SK-N-SH (cell line): ENCODE results near the gene EPO. TPM values are rescaled to one million over a fixed set of nuclear protein-coding genes. Genes with fewer than 3 reads are reported as not detected.

Experiments used
- CTCF ChIA-PET: fragments of 300-600, 350-600 bp; formaldehyde crosslinking; extraction: SDS; loops from one replicate; lab custom pipeline; 2021; lab: Yijun Ruan, JAX
- POLR2A ChIA-PET: fragments of 350-600 bp; sonication (Branson Sonifier 250); formaldehyde crosslinking; extraction: SDS; loops from one replicate; lab custom pipeline; 2020; ENCODE audit warnings: antibody characterized with exemption, inconsistent platforms; lab: Yijun Ruan, JAX
- DNase-seq: peaks from one replicate; pipeline ENCODE4 v3.0.0; 2012
- H2AFZ ChIP-seq: fragments of 200-600 bp; sonication (generic); 2 replicates; pipeline ENCODE4 v1.8.1; 2016; ENCODE audit warnings: antibody characterized with exemption, mild to moderate bottlenecking, low read depth
- H3F3A ChIP-seq: fragments of 200-600 bp; sonication (generic); replicated peaks from 2 replicates; pipeline ENCODE3; 2016; ENCODE audit warnings: antibody characterized with exemption, mild to moderate bottlenecking; ENCODE audit not compliant: insufficient read depth
- H3K27ac ChIP-seq, 2 experiments: fragments of 200-500 bp in 1 of 2; fragments of 200-600 bp in 1 of 2; sonication (Bioruptor generic) in 1 of 2; sonication (generic), shearing (Covaris generic) in 1 of 2; 2 replicates each; pipeline versions ENCODE4 v1.5.1 to v1.6.1; 2014 to 2016; ENCODE audit warnings: low read depth in 2 of 2, inconsistent platforms in 1 of 2, low read length in 1 of 2, mild to moderate bottlenecking in 1 of 2, mixed read lengths in 1 of 2
- H3K27me3 ChIP-seq: fragments of 200-600 bp; sonication (generic), shearing (Covaris generic); 2 replicates; pipeline ENCODE4 v1.6.1; 2016; ENCODE audit warnings: mixed run types; ENCODE audit not compliant: insufficient read depth
- H3K36me3 ChIP-seq, 2 experiments: fragments of 200-500 bp in 1 of 2; fragments of 200-600 bp in 1 of 2; sonication (Bioruptor generic) in 1 of 2; sonication (generic) in 1 of 2; replicated peaks in 1 of 2; 2 replicates each; pipeline versions ENCODE3 to v1.5.1; 2014 to 2016; ENCODE audit warnings: low read length in 1 of 2, mild to moderate bottlenecking in 1 of 2; ENCODE audit not compliant: insufficient read depth in 2 of 2, control insufficient read depth in 1 of 2
- H3K4me1 ChIP-seq, 2 experiments: fragments of 200-500 bp in 1 of 2; fragments of 200-600 bp in 1 of 2; sonication (Bioruptor generic) in 1 of 2; sonication (generic), shearing (Covaris generic) in 1 of 2; 2 replicates each; pipeline versions ENCODE4 v1.5.1 to v1.6.1; 2014 to 2016; ENCODE audit warnings: low read depth in 1 of 2, low read length in 1 of 2, mixed run types in 1 of 2; ENCODE audit not compliant: insufficient read depth in 2 of 2, control insufficient read depth in 1 of 2
- H3K4me2 ChIP-seq: fragments of 200-600 bp; sonication (generic), shearing (Covaris generic); 2 replicates; pipeline ENCODE4 v1.6.1; 2017; ENCODE audit warnings: mixed run types
- H3K4me3 ChIP-seq, 2 experiments: fragments of 200-500 bp in 1 of 2; fragments of 200-600 bp in 1 of 2; sonication (Bioruptor generic) in 1 of 2; sonication (generic), shearing (Covaris generic) in 1 of 2; 2 replicates each; pipeline versions ENCODE4 v1.5.1 to v1.8.1; 2014 to 2016; ENCODE audit warnings: low read depth in 2 of 2, inconsistent platforms in 1 of 2, low read length in 1 of 2, mild to moderate bottlenecking in 1 of 2, mixed read lengths in 1 of 2, moderate library complexity in 1 of 2
- H3K79me2 ChIP-seq: fragments of 200-600 bp; sonication (generic); 2 replicates; pipeline ENCODE4 v1.8.1; 2017; ENCODE audit warnings: mild to moderate bottlenecking; ENCODE audit not compliant: insufficient read depth
- H3K9ac ChIP-seq: fragments of 200-600 bp; sonication (generic); 2 replicates; pipeline ENCODE4 v1.6.1; 2017; ENCODE audit warnings: mixed run types
- H3K9me2 ChIP-seq: fragments of 200-600 bp; sonication (generic); 2 replicates; pipeline ENCODE4 v1.6.1; 2017; ENCODE audit warnings: mixed run types
- H3K9me3 ChIP-seq: fragments of 200-600 bp; sonication (generic); 2 replicates; pipeline ENCODE4 v1.6.1; 2017; ENCODE audit warnings: mixed run types, mild to moderate bottlenecking, moderate library complexity
- H4K20me1 ChIP-seq: fragments of 200-600 bp; sonication (generic); 2 replicates; pipeline ENCODE4 v1.6.1; 2017; ENCODE audit warnings: mild to moderate bottlenecking, mixed run types; ENCODE audit not compliant: insufficient read depth
- CHD2 ChIP-seq: fragments of 150-350 bp; IDR thresholded peaks from 2 replicates; pipeline ENCODE4 v1.6.1; 2018; ENCODE audit warnings: low read length; ENCODE audit not compliant: partially characterized antibody
- EP300 ChIP-seq, 2 experiments: IDR thresholded peaks; 2 replicates each; pipeline versions ENCODE4 v1.4.0 to v1.6.1; 2012; ENCODE audit warnings: borderline replicate concordance in 1 of 2, low read depth in 1 of 2, low read length in 1 of 2
- EZH2phosphoT487 ChIP-seq: fragments of 200-600 bp; sonication (generic); IDR thresholded peaks from 2 replicates; pipeline ENCODE4 v1.6.1; 2017; ENCODE audit warnings: low read depth, mixed run types, mild to moderate bottlenecking, antibody characterized with exemption, moderate library complexity, borderline replicate concordance
- FOSL2 ChIP-seq: IDR thresholded peaks from 2 replicates; pipeline ENCODE4 v1.4.0; 2012; ENCODE audit warnings: low read depth, mild to moderate bottlenecking, moderate library complexity, borderline replicate concordance
- GABPA ChIP-seq: IDR thresholded peaks from 2 replicates; pipeline ENCODE4 v1.4.0; 2012; ENCODE audit warnings: low read depth, mild to moderate bottlenecking
- GATA2 ChIP-seq: sonication (generic); formaldehyde crosslinking; IDR thresholded peaks from 2 replicates; pipeline ENCODE4 v1.5.0; 2020; ENCODE audit warnings: mild to moderate bottlenecking, missing genetic modification reagents
- JUND ChIP-seq: IDR thresholded peaks from 2 replicates; pipeline ENCODE4 v1.4.0; 2012
- MEF2A ChIP-seq: IDR thresholded peaks from 2 replicates; pipeline ENCODE4 v1.4.0; 2012; ENCODE audit warnings: low read depth, borderline replicate concordance
- NFIC ChIP-seq: IDR thresholded peaks from 2 replicates; pipeline ENCODE4 v1.4.0; 2012; ENCODE audit warnings: borderline replicate concordance
- POLR2AphosphoS5 ChIP-seq: IDR thresholded peaks from 2 replicates; pipeline ENCODE4 v1.6.1; 2012; ENCODE audit warnings: low read depth, low read length
- REST ChIP-seq: IDR thresholded peaks from 2 replicates; pipeline ENCODE4 v1.6.1; 2012; ENCODE audit warnings: mild to moderate bottlenecking, low read depth, low read length, moderate library complexity
- RFX5 ChIP-seq: IDR thresholded peaks from 2 replicates; pipeline ENCODE4 v1.6.1; 2012; ENCODE audit warnings: mild to moderate bottlenecking, improper control_type of control experiment, low read length
- RXRA ChIP-seq: IDR thresholded peaks from 2 replicates; pipeline ENCODE4 v1.4.0; 2012; ENCODE audit warnings: low read depth, mild to moderate bottlenecking, borderline replicate concordance
- SMC3 ChIP-seq: IDR thresholded peaks from 2 replicates; pipeline ENCODE4 v1.6.1; 2012; ENCODE audit warnings: low read depth, low read length, improper control_type of control experiment
- TAF1 ChIP-seq: IDR thresholded peaks from 2 replicates; pipeline ENCODE4 v1.6.1; 2012; ENCODE audit warnings: low read depth, mild to moderate bottlenecking, low read length, moderate library complexity, borderline replicate concordance
- TCF12 ChIP-seq: IDR thresholded peaks from 2 replicates; pipeline ENCODE4 v1.4.0; 2012
- USF1 ChIP-seq: IDR thresholded peaks from 2 replicates; pipeline ENCODE4 v1.4.0; 2012; ENCODE audit warnings: low read depth, borderline replicate concordance
- USF2 ChIP-seq: fragments of 150-350 bp; IDR thresholded peaks from 2 replicates; pipeline ENCODE4 v1.6.1; 2017; ENCODE audit warnings: antibody characterized with exemption, low read length, low read depth, borderline replicate concordance
- YY1 ChIP-seq: IDR thresholded peaks from 2 replicates; pipeline ENCODE4 v1.4.0; 2012; ENCODE audit warnings: low read depth, mild to moderate bottlenecking
- WGBS: methylation state at CpG from one replicate; pipeline ENCODE4 v1.1.6; 2017; ENCODE audit warnings: low lambda C conversion rate; 5-methylcytosine and 5-hydroxymethylcytosine counted together
- polyA plus RNA-seq, 3 experiments: library from polyadenylated mRNA; depleted of rRNA; stranded (reverse); fragments of >200 nt; gene quantifications; 2 replicates each; pipeline ENCODE4 v1.2.3, GENCODE V29; 2012

The EPO gene
- polyA plus RNA-seq, 1 of the 3 experiments (the other 2 are of a cell fraction) = not detected

- TF ChIP-seq USF1 (no peak), USF2 (no peak), TAF1 (no peak), EP300 (IDR thresholded peaks at IDR 0.05; ENCODE audit: borderline replicate concordance in 1 of 2, low read depth in 1 of 2, low read length in 1 of 2) (no peak), MEF2A (no peak), YY1 (no peak), SMC3 (no peak), GABPA (no peak), JUND (no peak)
- TF ChIP-seq, all 33 proteins: peak for 0
Observed at GRCh38 chr7:100685049-100685605, 35.1 kb upstream of the EPO start (continued).

DNA sequence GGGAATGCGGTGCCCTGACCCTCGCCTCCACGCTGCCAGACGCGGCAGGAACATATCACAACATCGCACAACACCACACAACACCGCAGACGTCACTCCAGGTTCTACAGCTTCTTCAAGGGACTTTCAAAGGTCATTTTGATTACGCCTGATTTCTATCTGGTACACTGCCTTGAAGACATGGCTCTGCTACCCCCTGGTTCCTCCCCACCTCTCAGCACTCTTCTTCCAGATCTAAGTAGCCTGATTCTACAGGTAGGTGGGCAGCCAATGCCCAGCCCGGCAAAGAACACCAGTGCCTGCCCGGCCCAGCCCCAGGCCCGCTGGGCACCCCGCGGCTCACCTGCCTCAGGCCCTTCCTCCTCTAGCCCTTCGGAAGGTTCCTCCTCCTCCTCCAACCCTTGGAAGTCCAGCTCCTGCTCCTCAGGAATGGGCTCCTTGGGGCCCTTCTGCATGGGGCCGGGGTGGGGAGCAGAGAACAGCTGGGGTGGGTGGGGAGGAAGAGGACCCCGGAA lies 34.6 kb upstream of the EPO start:
- Histone ChIP-seq H3K4me2 (no peak overlapping the region), H3K36me3 (peaks cover 21 to 86% of the 10 kb centered on the region in 2 experiments), H3K9ac (no peak overlapping the region), H4K20me1 (peaks cover 35% of the 10 kb centered on the region), H3K27ac (no peak overlapping the region), H3K9me2 (no peaks in the 10 kb centered on the region), H3K79me2 (peaks cover 26% of the 10 kb centered on the region), H3F3A (peaks cover 20% of the 10 kb centered on the region), H3K9me3 (no peaks in the 10 kb centered on the region), H3K27me3 (no peaks in the 10 kb centered on the region), H3K4me1 (no peaks in the 10 kb centered on the region; a peak in 1 of 4 replicates), H2AFZ (no peak overlapping the region), H3K4me3 (no peak overlapping the region)
- TF ChIP-seq RFX5 = no peak
- TF ChIP-seq NFIC = no peak
- CTCF ChIA-PET = interaction anchor here (1.0 to 3.5 kb wide), 8 partner anchors 8 to 203 kb away, joined by 3 to 23 read pairs (median 4); partner anchors contain the start of genes GIGYF1 and POP7
- WGBS = 91% methylated on average over 17 of the region's 17 CpGs
- no peak for DNase-seq
- POLR2A ChIA-PET = no interaction called here

- Histone ChIP-seq H3K4me3 (no peak overlapping the region), H3K36me3 (peaks cover 20 to 81% of the 10 kb centered on the region in 2 experiments), H3F3A (peaks cover 15% of the 10 kb centered on the region), H4K20me1 (peaks cover 41% of the 10 kb centered on the region), H3K27ac (no peak overlapping the region; a peak in 1 of 4 replicates), H3K27me3 (no peaks in the 10 kb centered on the region), H3K9ac (no peak overlapping the region), H2AFZ (no peak overlapping the region), H3K4me2 (no peak overlapping the region), H3K9me2 (no peaks in the 10 kb centered on the region), H3K4me1 (peaks cover 2 to 6% of the 10 kb centered on the region in 2 experiments; a peak in 1 of 4 replicates), H3K79me2 (peaks cover 32% of the 10 kb centered on the region), H3K9me3 (no peaks in the 10 kb centered on the region)
- CTCF ChIA-PET = interaction anchor here (1.0 to 3.5 kb wide), 5 partner anchors 12 to 204 kb away, joined by 3 to 23 read pairs (median 4); partner anchors contain the start of gene POP7
- WGBS = 95% methylated on average over 33 of the region's 33 CpGs
- POLR2A ChIA-PET = no interaction called here
- peak; percentile 41 for DNase-seq
- TF ChIP-seq POLR2AphosphoS5 = no peak
- no peak for TF ChIP-seq RXRA
- TF ChIP-seq GATA2 = no peak
- no peak for TF ChIP-seq EZH2phosphoT487
- no peak for TF ChIP-seq CHD2
- no peak for TF ChIP-seq REST
- TF ChIP-seq FOSL2 = no peak
- no peak for TF ChIP-seq RFX5
- TF ChIP-seq TCF12 = no peak
Observed at GRCh38 chr7:100686201-100686821, 34.0 kb upstream of the EPO start.
